GM18858 (cell line): Measurements from ENCODE around the gene AEBP2.

Experiments
- ATAC-seq: cut with Tn5 transposase; IDR thresholded peaks from one replicate; pipeline ENCODE4 v1.9.1; 2021; ENCODE audit not compliant: unreplicated experiment

AEBP2 gene

GRCh38 chr12:19498099-19498498 lies 58.8 kb downstream of the AEBP2 start:
- no peak for ATAC-seq

- ATAC-seq = no peak
These were observed 59.7 kb downstream of the AEBP2 start for GRCh38 chr12:19499030-19499429.

GRCh38 chr12:19506497-19506896 lies 67.2 kb downstream of the AEBP2 start:
- ATAC-seq = no peak

- ATAC-seq = no peak
These were observed 68.5 kb downstream of the AEBP2 start for GRCh38 chr12:19507823-19508222.

- no peak for ATAC-seq
These were observed 71.2 kb downstream of the AEBP2 start for GRCh38 chr12:19510461-19510860.

GRCh38 chr12:19515179-19515578 lies 75.9 kb downstream of the AEBP2 start:
- ATAC-seq = no peak

GRCh38 chr12:19517583-19517982 lies 78.3 kb downstream of the AEBP2 start:
- ATAC-seq = no peak

- no peak for ATAC-seq
These were observed 78.9 kb downstream of the AEBP2 start for GRCh38 chr12:19518209-19518608.

GRCh38 chr12:19520646-19521415 lies 81.5 kb downstream of the AEBP2 start:
- ATAC-seq = no peak

- no peak for ATAC-seq
These were observed 86.0 kb downstream of the AEBP2 start for GRCh38 chr12:19525274-19525673.

GRCh38 chr12:19527866-19528265 lies 88.6 kb downstream of the AEBP2 start:
- ATAC-seq = no peak

- no peak for ATAC-seq
These were observed 89.5 kb downstream of the AEBP2 start for GRCh38 chr12:19528750-19529149.

GRCh38 chr12:19529951-19530636 lies 90.8 kb downstream of the AEBP2 start:
- ATAC-seq = no peak

- ATAC-seq = no peak
These were observed 91.3 kb downstream of the AEBP2 start for GRCh38 chr12:19530637-19531023.

- ATAC-seq = no peak
These were observed 94.3 kb downstream of the AEBP2 start for GRCh38 chr12:19533567-19533966.

- ATAC-seq = no peak
These were observed 99.8 kb downstream of the AEBP2 start for GRCh38 chr12:19539071-19539470.

- ATAC-seq = no peak
These were observed 100.5 kb downstream of the AEBP2 start for GRCh38 chr12:19539836-19540235.

GRCh38 chr12:19542606-19543005 lies 103.3 kb downstream of the AEBP2 start:
- ATAC-seq = no peak

GRCh38 chr12:19544353-19544752 lies 105.1 kb downstream of the AEBP2 start:
- no peak for ATAC-seq

- ATAC-seq = no peak
These were observed 106.0 kb downstream of the AEBP2 start for GRCh38 chr12:19545301-19545700.

- no peak for ATAC-seq
These were observed 106.7 kb downstream of the AEBP2 start for GRCh38 chr12:19546027-19546426.

- ATAC-seq = no peak
These were observed 107.4 kb downstream of the AEBP2 start for GRCh38 chr12:19546611-19547162.
